IPS-18a (cell line): Measurements from ENCODE around the gene LTBP2.

Experiments
- H3K27ac ChIP-seq: one replicate; pipeline ENCODE4 v1.5.1; 2013; ENCODE audit warnings: low read length
- H3K27me3 ChIP-seq: one replicate; pipeline ENCODE4 v1.6.1; 2013; ENCODE audit warnings: mild to moderate bottlenecking, low read length; ENCODE audit not compliant: control insufficient read depth, insufficient read depth
- H3K36me3 ChIP-seq: one replicate; pipeline ENCODE4 v1.6.1; 2013; ENCODE audit warnings: low read depth, low read length; ENCODE audit not compliant: control insufficient read depth
- H3K4me1 ChIP-seq: one replicate; pipeline ENCODE4 v1.6.1; 2013; ENCODE audit warnings: low read depth, low read length; ENCODE audit not compliant: control insufficient read depth
- H3K4me3 ChIP-seq: one replicate; pipeline ENCODE4 v1.5.1; 2013; ENCODE audit warnings: low read length
- H3K9ac ChIP-seq: one replicate; pipeline ENCODE4 v1.6.1; 2013; ENCODE audit warnings: mild to moderate bottlenecking, low read length, moderate library complexity
- H3K9me3 ChIP-seq: one replicate; pipeline ENCODE4 v1.6.1; 2013; ENCODE audit warnings: low read depth, low read length; ENCODE audit not compliant: control insufficient read depth

The LTBP2 gene

DNA sequence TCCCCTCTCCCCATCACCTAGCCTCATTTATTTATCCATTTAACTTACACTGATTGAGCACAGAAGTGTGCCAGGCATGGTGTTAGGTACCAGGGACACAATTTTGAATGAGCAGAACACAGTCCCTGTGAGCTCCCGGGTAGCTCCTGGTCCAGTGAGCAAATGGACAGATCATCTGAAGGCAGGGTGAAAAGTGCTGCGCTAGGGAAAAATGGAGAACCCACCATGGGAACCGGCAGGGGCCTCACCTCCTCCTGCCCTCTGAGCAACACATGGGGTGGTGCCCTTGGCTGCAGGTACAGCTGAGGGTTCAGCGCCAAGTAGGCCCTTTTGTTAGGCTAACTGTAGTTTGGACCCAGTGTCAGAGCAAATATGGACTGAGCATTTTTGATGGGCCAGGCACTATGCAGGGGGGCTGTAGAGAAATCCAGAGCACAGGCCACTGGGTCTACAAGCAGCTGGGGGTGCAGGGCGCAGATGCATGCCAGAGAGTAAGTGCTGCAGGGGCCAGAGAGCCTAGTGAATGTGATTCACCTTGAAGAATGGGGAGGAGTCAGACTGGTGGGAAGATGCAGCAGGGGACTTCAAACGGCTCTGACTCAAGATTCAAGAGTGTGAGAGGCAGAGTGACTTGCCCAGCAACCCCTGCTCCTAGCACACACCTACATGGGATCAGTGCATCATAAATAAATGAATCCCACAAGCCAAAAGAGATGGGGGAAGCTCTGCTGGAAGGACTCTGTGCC lies 28.2 kb downstream of the LTBP2 start:
- Histone ChIP-seq H3K27ac (no peak overlapping the region), H3K27me3 (no peaks in the 10 kb centered on the region), H3K4me1 (no peaks in the 10 kb centered on the region), H3K9ac (no peak overlapping the region), H3K4me3 (no peak overlapping the region), H3K36me3 (no peaks in the 10 kb centered on the region), H3K9me3 (no peaks in the 10 kb centered on the region)

DNA sequence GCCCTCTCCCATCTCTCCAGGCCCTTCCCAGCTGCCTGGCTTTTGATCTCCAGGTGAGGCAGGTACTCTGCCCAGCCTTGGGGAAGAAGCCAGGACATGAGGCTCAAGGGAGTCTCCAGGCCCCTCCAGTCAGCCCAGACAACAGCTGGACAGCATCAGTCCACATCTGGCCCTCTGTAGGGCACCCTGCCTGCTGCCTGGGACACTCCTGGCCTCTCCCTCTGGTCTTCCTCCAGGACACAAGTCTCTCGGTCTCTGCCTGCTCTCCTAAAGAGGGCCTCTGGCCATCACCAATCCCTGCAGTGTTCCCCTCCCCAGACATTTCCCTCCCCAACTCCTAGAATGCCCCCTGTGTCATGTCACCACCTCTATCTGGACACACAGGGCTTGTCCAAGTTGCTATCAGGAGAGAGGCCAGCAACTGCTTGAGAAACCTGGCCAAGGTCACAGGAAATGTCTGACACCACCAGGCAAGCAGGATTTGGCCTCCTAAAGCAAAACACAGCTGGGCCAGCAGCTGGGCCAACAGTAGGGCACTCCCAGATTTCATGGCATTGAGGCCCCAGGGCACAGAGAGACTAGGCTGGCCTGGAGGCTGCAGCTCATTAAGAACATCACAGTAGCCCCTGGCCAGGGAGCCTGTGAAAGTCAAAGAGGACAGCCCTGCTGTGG lies 29.0 kb downstream of the LTBP2 start:
- Histone ChIP-seq H3K4me1 (no peaks in the 10 kb centered on the region), H3K27ac (no peak overlapping the region), H3K9ac (no peak overlapping the region), H3K36me3 (no peaks in the 10 kb centered on the region), H3K4me3 (no peak overlapping the region), H3K9me3 (no peaks in the 10 kb centered on the region), H3K27me3 (no peaks in the 10 kb centered on the region)

DNA sequence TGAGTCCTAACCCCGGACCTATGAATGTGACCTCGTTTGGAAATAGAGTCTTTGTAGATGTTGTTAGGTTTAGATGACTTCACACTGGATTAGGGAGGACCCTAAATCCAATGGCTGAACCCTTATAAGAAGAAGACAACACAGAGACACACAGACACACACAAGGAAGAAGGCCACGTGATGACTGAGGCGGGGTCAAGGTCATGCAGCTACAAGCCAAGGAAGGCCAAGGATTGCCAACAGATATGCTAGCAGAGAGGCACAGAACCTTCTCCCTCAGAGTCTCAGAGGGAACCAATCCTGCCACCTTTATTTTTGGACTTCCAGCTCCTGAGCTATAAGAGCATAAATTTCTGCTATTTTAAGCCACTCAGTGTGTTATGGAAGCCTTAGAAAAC lies 31.8 kb downstream of the LTBP2 start:
- H3K27ac ChIP-seq: no peak overlapping the region
- H3K27me3 ChIP-seq: no peaks in the 10 kb centered on the region
- no peaks in the 10 kb centered on the region for H3K36me3 ChIP-seq
- H3K9me3 ChIP-seq: no peaks in the 10 kb centered on the region
- H3K4me1 ChIP-seq: no peaks in the 10 kb centered on the region
- H3K4me3 ChIP-seq: no peak overlapping the region
- no peak overlapping the region for H3K9ac ChIP-seq

DNA sequence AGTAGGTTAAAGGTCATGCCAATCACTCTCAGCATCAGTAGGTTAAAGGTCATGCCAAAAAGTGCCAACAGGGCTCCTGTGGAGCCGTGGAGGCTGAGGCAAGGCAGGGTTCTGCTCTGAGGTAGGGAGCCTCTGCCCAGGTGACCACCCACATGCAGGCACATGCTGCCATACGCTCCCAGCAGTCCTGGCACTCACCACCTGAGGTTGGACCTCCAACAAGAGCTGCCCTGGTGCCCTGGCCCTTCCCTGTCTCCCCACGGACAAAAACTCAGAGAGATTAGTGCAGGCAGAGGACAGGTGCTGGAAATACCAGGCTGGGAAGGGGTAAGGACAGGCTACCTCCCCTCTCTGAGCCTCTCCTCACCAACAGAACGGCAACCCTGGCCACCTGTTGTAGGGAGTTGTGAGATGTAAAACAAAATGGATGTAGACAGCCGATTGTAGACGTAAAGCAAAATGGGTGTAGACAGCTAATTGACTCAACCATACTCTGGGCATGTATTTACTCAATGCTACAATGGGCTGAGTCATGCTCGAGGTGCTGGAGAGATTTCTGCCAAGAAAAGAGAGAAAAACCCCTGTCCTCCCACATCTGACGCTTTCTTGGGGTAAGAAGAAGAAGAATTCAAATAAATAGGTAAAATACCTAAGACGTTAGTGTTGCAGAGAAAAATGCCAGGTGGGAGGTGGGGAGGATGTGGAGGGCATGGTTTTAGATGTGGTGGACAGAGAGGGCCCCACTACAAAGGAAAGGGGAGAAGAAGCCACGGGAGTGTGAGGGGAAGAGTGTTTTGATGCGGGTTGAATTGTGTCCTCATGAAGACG lies 32.4 kb downstream of the LTBP2 start:
- no peaks in the 10 kb centered on the region for H3K36me3 ChIP-seq
- H3K9ac ChIP-seq: no peak overlapping the region
- H3K4me3 ChIP-seq: no peak overlapping the region
- no peak overlapping the region for H3K27ac ChIP-seq
- no peaks in the 10 kb centered on the region for H3K9me3 ChIP-seq
- H3K27me3 ChIP-seq: no peaks in the 10 kb centered on the region
- peaks cover 5% of the 10 kb centered on the region for H3K4me1 ChIP-seq

DNA sequence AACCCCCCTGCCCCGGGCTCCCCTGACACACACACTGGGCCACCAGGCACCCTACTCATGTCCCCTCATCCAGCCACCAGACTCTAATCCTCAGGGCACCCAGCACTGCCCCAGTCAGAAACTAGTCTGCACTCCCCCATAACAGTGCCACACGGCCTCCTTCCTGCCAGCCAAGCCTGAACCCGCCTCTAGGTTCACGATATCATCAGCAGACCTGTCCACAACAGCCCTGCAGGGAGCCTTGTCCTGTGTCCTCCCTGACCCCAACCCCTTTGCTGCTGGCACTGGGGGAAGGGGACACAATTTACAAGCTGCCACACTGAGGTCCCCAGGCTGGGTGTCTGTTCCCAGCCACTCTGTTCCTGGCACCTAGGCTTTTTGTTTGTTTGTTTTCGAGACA lies 33.6 kb downstream of the LTBP2 start:
- no peaks in the 10 kb centered on the region for H3K36me3 ChIP-seq
- no peaks in the 10 kb centered on the region for H3K9me3 ChIP-seq
- H3K4me3 ChIP-seq: no peak overlapping the region
- no peak overlapping the region for H3K27ac ChIP-seq
- no peaks in the 10 kb centered on the region for H3K27me3 ChIP-seq
- no peak overlapping the region for H3K9ac ChIP-seq
- H3K4me1 ChIP-seq: peaks cover 8% of the 10 kb centered on the region

DNA sequence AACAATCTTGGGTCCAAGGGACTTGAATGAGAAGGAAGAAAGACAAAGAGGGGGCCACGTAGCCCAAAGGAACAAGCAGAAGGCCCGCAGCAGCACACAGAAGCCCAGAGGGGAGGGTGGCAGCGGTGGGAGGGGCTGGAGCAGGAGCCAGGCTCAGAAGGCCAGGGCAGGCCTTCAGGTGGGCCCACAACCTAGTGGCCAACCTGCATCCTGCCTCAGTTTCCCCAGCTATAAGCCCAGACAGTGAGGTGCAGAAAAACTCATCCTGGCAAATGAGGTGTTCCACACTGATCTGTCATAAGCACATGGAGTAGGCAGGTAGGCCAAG lies 34.1 kb downstream of the LTBP2 start:
- Histone ChIP-seq H3K9me3 (no peaks in the 10 kb centered on the region), H3K4me1 (peaks cover 8% of the 10 kb centered on the region), H3K27ac (no peak overlapping the region), H3K36me3 (no peaks in the 10 kb centered on the region), H3K4me3 (no peak overlapping the region), H3K9ac (no peak overlapping the region), H3K27me3 (no peaks in the 10 kb centered on the region)

DNA sequence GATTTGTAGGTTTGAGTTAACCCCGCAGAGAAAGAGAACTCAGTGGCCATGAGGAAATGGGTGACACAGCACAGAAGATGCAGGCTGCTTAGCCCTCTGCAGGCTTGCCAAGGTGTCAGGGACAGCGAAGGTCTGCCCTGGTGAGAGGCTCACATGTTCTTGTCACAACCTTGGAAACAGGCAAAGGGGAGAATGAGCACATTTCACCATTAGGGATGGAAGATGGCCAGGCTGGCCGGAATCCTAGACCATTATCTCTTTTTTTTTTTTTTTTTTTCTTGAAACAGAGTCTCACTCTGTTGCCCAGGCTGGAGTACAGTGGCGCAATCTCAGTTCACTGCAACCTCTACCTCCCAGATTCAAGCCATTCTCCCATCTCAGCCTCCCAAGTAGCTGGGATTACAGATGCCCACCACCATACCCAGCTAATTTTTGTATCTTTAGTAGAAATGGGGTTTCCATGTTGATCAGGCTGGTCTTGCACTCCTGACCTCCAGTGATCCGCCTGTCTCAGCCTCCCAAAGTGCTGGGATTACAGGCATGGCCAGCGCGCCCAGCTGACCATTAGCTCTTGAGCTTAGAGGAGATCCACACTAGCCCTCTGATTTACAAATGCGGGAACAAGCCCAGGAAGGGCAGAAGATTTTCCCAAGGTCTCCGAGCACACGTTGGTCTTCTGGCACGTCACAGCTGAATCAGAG lies 34.6 kb downstream of the LTBP2 start:
- Histone ChIP-seq H3K36me3 (no peaks in the 10 kb centered on the region), H3K27ac (no peak overlapping the region), H3K9me3 (no peaks in the 10 kb centered on the region), H3K27me3 (no peaks in the 10 kb centered on the region), H3K4me3 (no peak overlapping the region), H3K4me1 (peaks cover 8% of the 10 kb centered on the region), H3K9ac (no peak overlapping the region)

DNA sequence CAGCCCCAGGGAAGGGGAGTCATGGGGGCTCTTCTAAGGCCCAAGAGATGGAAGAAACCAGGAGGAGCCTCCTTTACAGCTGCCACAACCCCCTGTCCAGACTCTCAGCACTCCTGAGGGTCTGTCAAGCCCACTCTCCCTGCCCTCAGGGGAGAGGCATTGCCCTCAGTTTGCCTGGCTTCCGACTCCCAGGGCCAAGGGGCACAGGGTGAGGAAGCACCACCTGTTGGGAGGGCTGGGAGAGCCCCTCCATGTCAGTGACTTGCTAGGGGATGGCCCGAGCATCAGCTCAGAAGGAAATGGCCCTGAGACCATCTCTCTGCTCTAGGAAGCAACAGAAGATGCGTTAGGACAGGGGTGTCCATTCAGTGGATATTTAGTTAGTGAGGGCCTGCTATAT lies 36.1 kb downstream of the LTBP2 start:
- Histone ChIP-seq H3K36me3 (no peaks in the 10 kb centered on the region), H3K9ac (no peak overlapping the region), H3K27ac (no peak overlapping the region), H3K9me3 (no peaks in the 10 kb centered on the region), H3K4me1 (peaks cover 8% of the 10 kb centered on the region), H3K4me3 (no peak overlapping the region), H3K27me3 (no peaks in the 10 kb centered on the region)

DNA sequence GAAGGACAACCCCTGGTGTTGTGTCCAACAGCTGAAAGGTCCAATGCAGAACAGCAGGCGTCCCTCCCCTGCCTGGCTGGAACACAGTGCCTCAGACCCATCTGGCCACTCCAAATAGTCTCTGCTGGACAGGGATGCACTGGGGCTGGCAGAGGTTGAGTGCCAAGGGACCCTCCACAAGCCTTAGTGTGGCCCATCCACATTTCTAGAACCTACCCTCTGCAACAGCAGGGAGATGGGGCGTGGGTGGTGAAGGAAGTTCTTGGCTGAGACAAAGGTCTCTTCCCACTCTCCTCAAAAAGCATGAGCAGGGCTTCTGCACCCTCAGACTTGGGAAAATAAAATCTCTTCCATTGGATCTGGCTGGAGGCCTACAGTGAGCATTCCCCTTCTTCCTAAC lies 36.5 kb downstream of the LTBP2 start:
- Histone ChIP-seq H3K27me3 (no peaks in the 10 kb centered on the region), H3K36me3 (no peaks in the 10 kb centered on the region), H3K9me3 (no peaks in the 10 kb centered on the region), H3K4me3 (no peak overlapping the region), H3K27ac (no peak overlapping the region), H3K4me1 (peaks cover 8% of the 10 kb centered on the region), H3K9ac (no peak overlapping the region)

DNA sequence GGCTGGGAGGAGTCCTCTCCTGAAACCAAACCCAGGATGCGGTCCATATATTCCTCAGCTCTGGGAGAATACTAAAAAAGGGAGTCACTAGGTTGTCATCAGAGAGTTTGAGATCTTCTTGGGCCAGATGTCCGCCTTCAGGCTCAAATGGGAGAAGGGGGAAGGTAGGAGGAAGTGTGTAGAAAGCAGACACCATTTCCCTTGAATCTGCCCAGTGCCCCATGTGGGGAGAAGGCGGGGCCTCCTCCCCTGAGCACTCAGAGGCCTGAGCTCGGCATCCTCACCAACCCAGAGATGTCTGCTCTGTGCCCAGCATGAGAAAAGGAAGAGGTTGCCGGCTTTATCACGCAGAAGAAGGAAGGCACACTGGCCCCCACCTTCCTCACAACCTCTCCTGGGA lies 37.3 kb downstream of the LTBP2 start:
- H3K9ac ChIP-seq: no peak overlapping the region
- H3K4me1 ChIP-seq: peaks cover 8% of the 10 kb centered on the region

DNA sequence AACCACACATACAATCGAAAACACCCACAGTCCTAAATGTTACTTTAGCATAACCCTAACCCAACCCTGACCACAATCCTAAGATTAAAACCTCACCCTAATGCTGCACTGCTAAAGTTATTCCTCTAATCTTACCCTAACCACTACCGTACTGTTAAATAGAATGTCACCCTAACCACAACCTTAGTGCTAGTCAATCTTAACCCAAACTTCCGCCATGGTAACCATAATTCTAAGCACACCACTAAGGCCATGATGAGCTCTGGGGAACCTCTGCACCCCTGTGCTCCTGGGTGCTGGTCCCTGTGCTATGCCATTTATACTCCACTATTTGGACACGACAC lies 38.0 kb downstream of the LTBP2 start:
- H3K27ac ChIP-seq: no peak overlapping the region
- no peak overlapping the region for H3K9ac ChIP-seq
- H3K9me3 ChIP-seq: no peaks in the 10 kb centered on the region
- H3K4me3 ChIP-seq: no peak overlapping the region
- no peaks in the 10 kb centered on the region for H3K27me3 ChIP-seq
- no peaks in the 10 kb centered on the region for H3K36me3 ChIP-seq
- H3K4me1 ChIP-seq: peaks cover 8% of the 10 kb centered on the region

More for the DNA sequence above, 37.3 kb downstream of the LTBP2 start:
- H3K9me3 ChIP-seq: no peaks in the 10 kb centered on the region
- H3K27me3 ChIP-seq: no peaks in the 10 kb centered on the region
- no peaks in the 10 kb centered on the region for H3K36me3 ChIP-seq
- H3K4me3 ChIP-seq: no peak overlapping the region
- H3K27ac ChIP-seq: no peak overlapping the region
